ENCODE data around the gene LDLRAD4. TPM values are rescaled to one million over a fixed set of nuclear protein-coding genes. Genes with fewer than 3 reads are reported as not detected.

Gene LDLRAD4
- polyA plus RNA-seq, 1 experiment = not detected

- ChIA-PET CTCF (no interaction called here), POLR2A (no interaction called here)
- H3K27ac ChIP-seq (ENCODE audit: low read depth, low read length) = no peak overlapping the region
- no peak for DNase-seq (ENCODE audit: low read depth, low spot score)
- TF ChIP-seq CTCF (IDR thresholded peaks at IDR 0.05; ENCODE audit: low read depth, low read length) = no peak
- no peak overlapping the region for H3K4me3 ChIP-seq (ENCODE audit: low read depth, low read length)
- peaks cover 9% of the 10 kb centered on the region for H3K27me3 ChIP-seq (ENCODE audit: control insufficient read depth, insufficient read depth, low read length)
- no peaks in the 10 kb centered on the region for H3K9me3 ChIP-seq (ENCODE audit: control insufficient read depth, insufficient read depth, low read length)
These were observed 51.0 kb downstream of the LDLRAD4 start for GRCh38 chr18:13269521-13270011.

- ChIA-PET CTCF (no interaction called here), POLR2A (no interaction called here)
- no peak for TF ChIP-seq CTCF (IDR thresholded peaks at IDR 0.05; ENCODE audit: low read depth, low read length)
- Histone ChIP-seq H3K27ac (ENCODE audit: low read depth, low read length) (no peak overlapping the region), H3K9me3 (ENCODE audit: control insufficient read depth, insufficient read depth, low read length) (no peaks in the 10 kb centered on the region), H3K27me3 (ENCODE audit: control insufficient read depth, insufficient read depth, low read length) (peaks cover 9% of the 10 kb centered on the region), H3K4me3 (ENCODE audit: low read depth, low read length) (no peak overlapping the region)
- DNase-seq (ENCODE audit: low read depth, low spot score) = no peak
These were observed 51.8 kb downstream of the LDLRAD4 start for GRCh38 chr18:13270279-13270855.

- no peak for TF ChIP-seq CTCF (IDR thresholded peaks at IDR 0.05; ENCODE audit: low read depth, low read length)
- DNase-seq (ENCODE audit: low read depth, low spot score) = no peak
- ChIA-PET POLR2A (no interaction called here), CTCF (no interaction called here)
- no peak overlapping the region for H3K27ac ChIP-seq (ENCODE audit: low read depth, low read length)
- no peak overlapping the region for H3K4me3 ChIP-seq (ENCODE audit: low read depth, low read length)
- H3K27me3 ChIP-seq (ENCODE audit: control insufficient read depth, insufficient read depth, low read length) = peaks cover 9% of the 10 kb centered on the region
- H3K9me3 ChIP-seq (ENCODE audit: control insufficient read depth, insufficient read depth, low read length) = no peaks in the 10 kb centered on the region
These were observed 52.8 kb downstream of the LDLRAD4 start for GRCh38 chr18:13271302-13271911.

GRCh38 chr18:13272416-13272815 is 53.9 kb downstream of the LDLRAD4 start:
- no peak overlapping the region for H3K4me3 ChIP-seq (ENCODE audit: low read depth, low read length)
- TF ChIP-seq CTCF (IDR thresholded peaks at IDR 0.05; ENCODE audit: low read depth, low read length) = no peak
- H3K9me3 ChIP-seq (ENCODE audit: control insufficient read depth, insufficient read depth, low read length) = no peaks in the 10 kb centered on the region
- H3K27me3 ChIP-seq (ENCODE audit: control insufficient read depth, insufficient read depth, low read length) = peaks cover 7% of the 10 kb centered on the region
- CTCF ChIA-PET = no interaction called here
- no peak overlapping the region for H3K27ac ChIP-seq (ENCODE audit: low read depth, low read length)
- POLR2A ChIA-PET = no interaction called here
- DNase-seq (ENCODE audit: low read depth, low spot score) = no peak

- H3K27ac ChIP-seq (ENCODE audit: low read depth, low read length) = no peak overlapping the region
- ChIA-PET CTCF (no interaction called here), POLR2A (no interaction called here)
- no peak for DNase-seq (ENCODE audit: low read depth, low spot score)
- no peak for TF ChIP-seq CTCF (IDR thresholded peaks at IDR 0.05; ENCODE audit: low read depth, low read length)
- H3K9me3 ChIP-seq (ENCODE audit: control insufficient read depth, insufficient read depth, low read length) = no peaks in the 10 kb centered on the region
- no peak overlapping the region for H3K4me3 ChIP-seq (ENCODE audit: low read depth, low read length)
- peaks cover 3% of the 10 kb centered on the region for H3K27me3 ChIP-seq (ENCODE audit: control insufficient read depth, insufficient read depth, low read length)
These were observed 55.2 kb downstream of the LDLRAD4 start for GRCh38 chr18:13273800-13274199.
